H1 (cell line): ENCODE measurements around the gene TRAPPC12.
"Not testable (repeated sequence)": the region's sequence is repeated elsewhere in the genome, so short reads cannot be mapped to it uniquely, and the experiment has no call there.

Source experiments
- CTCF ChIP-seq, 3 experiments: IDR thresholded peaks; 1 replicate in 2 of 3; 2 replicates in 1 of 3; pipeline versions ENCODE4 v1.5.1 to v1.6.1; 2011; ENCODE audit warnings: low read length in 3 of 3, mild to moderate bottlenecking in 3 of 3, inconsistent platforms in 2 of 3, low read depth in 1 of 3, moderate library complexity in 1 of 3; ENCODE audit not compliant: insufficient read depth in 1 of 3; ENCODE audit errors: control extremely low read depth in 1 of 3
- HDAC2 ChIP-seq, 2 experiments: fragments of 300-600 bp in 1 of 2; sonication (generic) in 1 of 2; IDR thresholded peaks; 2 replicates each; pipeline ENCODE4 v1.6.1; 2011 to 2012; ENCODE audit warnings: low read depth in 2 of 2, low read length in 2 of 2, mild to moderate bottlenecking in 2 of 2, moderate library complexity in 2 of 2, borderline replicate concordance in 1 of 2, inconsistent platforms in 1 of 2
- SUZ12 ChIP-seq: fragments of 200-600 bp; sonication (generic); IDR thresholded peaks from 2 replicates; pipeline ENCODE4 v1.6.1; 2012; ENCODE audit warnings: mild to moderate bottlenecking, inconsistent platforms, low read length, moderate library complexity, mixed read lengths

GRCh38 chr2:3357446-3357845 is 22.0 kb upstream of the TRAPPC12 start:
- TF ChIP-seq HDAC2 (IDR thresholded peaks at IDR 0.05; ENCODE audit: borderline replicate concordance in 1 of 2, low read depth in 2 of 2, low read length in 2 of 2); SUZ12; CTCF (IDR thresholded peaks at IDR 0.05; ENCODE audit: control extremely low read depth in 1 of 3, insufficient read depth in 1 of 3, low read depth in 1 of 3, low read length in 3 of 3): not testable (repeated sequence)
